Astrocyte of the cerebellum (primary cell): Measurements from ENCODE around the gene TPSAB1.

Experiments
- DNase-seq: peaks from one replicate; pipeline ENCODE4 v3.0.0-alpha.2; 2011; ENCODE audit warnings: low read depth
- H3K4me3 ChIP-seq: 2 replicates; pipeline ENCODE4 v1.5.1; 2011; ENCODE audit warnings: mild to moderate bottlenecking, low read depth, low read length, moderate library complexity
- in situ Hi-C: cut with HindIII; loops from 2 replicates; pipeline ENCODE4 v1.10.0; 2017; ENCODE audit warnings: low sequenced_read_pairs
- TF ChIP-seq, protein P1 (sequence below): IDR thresholded peaks from 2 replicates; pipeline ENCODE4 v1.5.1; 2012; ENCODE audit warnings: low read length, low read depth, moderate library complexity, mild to moderate bottlenecking; ENCODE audit errors: missing control alignments

The TPSAB1 gene

DNA sequence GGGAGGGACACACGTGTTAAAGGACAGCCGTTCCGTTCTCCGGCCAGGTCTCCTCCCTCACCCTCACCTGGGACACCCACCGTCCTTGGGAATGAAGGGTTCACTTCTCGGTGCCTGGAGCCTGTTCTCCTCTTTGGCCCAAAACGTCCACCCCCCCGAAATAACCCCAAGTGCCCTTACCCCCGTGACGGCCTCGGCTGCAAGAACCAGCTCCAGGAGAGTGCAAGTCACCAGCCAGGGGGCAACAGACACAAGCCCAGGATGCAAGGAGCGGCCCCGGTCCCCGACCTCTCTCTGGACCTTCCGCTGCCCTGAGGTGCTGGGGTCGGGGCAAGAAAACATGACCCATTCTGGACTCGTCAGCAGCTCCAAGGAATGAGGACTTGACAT is 49.0 kb downstream of the TPSAB1 start:
- DNase-seq, result no peak
- TF ChIP-seq, protein P1, sequence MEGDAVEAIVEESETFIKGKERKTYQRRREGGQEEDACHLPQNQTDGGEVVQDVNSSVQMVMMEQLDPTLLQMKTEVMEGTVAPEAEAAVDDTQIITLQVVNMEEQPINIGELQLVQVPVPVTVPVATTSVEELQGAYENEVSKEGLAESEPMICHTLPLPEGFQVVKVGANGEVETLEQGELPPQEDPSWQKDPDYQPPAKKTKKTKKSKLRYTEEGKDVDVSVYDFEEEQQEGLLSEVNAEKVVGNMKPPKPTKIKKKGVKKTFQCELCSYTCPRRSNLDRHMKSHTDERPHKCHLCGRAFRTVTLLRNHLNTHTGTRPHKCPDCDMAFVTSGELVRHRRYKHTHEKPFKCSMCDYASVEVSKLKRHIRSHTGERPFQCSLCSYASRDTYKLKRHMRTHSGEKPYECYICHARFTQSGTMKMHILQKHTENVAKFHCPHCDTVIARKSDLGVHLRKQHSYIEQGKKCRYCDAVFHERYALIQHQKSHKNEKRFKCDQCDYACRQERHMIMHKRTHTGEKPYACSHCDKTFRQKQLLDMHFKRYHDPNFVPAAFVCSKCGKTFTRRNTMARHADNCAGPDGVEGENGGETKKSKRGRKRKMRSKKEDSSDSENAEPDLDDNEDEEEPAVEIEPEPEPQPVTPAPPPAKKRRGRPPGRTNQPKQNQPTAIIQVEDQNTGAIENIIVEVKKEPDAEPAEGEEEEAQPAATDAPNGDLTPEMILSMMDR, result no peak
- in situ Hi-C loops, result loop anchor here (25.0 kb wide), 2 partner anchors 98 to 152 kb away; no protein-coding TSS in a partner anchor
- H3K4me3 ChIP-seq, result no peak overlapping the region

DNA sequence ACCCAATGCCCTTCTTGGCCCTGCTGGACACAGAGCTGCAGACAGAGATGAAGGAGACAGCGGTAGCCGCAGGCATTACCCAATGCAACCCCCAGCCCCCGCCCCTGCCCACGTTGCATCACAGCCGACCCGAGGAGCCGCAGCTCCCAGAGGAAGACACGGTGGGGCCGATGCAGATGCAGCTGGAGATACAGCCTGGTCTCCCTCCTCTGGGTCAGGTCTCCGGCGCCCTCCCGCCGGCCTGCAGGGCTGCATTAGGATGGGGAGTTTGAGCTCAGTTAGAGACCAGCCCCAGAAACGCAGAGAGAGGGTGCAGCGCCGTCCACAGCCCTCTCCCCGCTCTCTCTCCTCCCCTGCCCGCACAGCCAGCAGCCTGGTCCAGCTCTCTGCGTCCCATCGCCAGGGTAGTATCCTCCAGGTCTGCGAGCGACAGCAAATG is 49.6 kb downstream of the TPSAB1 start:
- TF ChIP-seq, protein P1, result no peak
- DNase-seq, result no peak
- no peak overlapping the region for H3K4me3 ChIP-seq
- in situ Hi-C loops, result loop anchor here (25.0 kb wide), 2 partner anchors 97 to 153 kb away; no protein-coding TSS in a partner anchor

DNA sequence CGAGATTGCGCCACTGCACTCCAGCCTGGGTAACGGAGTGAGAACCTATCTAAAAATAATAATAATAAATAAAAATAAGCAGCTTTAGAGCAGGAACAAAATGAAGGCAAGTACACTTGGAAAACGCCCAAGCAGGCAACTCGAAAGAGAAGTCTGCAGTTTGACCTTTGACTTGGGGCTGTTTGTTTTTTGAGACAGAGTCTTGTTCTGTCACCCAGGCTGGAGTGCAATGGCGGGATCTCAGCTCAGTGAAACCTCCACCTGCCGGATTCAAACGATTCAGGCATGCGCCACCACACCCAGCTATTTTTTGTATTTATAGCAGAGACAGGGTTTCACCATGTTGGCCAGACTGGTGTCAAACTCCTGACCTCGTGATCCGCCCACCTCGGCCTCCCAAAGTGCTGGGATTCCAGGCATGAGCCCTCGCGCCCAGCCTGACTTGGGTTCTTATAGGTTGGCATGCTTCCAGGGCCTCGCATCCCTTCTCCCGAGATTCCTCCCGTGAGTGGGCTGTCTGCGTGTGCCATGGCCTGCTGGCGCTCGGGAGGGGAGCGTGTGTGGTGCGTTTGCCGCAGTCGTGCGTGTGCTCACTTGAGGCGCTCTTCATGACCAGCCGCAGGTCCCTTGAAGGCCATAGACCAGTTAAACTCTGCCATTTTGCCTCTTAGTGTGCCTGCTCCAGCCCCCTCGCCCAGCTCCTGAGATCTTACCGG is 50.5 kb downstream of the TPSAB1 start:
- no peak overlapping the region for H3K4me3 ChIP-seq
- TF ChIP-seq, protein P1, result no peak
- DNase-seq, result no peak
- in situ Hi-C loops, result loop anchor here (25.0 kb wide), 2 partner anchors 96 to 154 kb away; no protein-coding TSS in a partner anchor

DNA sequence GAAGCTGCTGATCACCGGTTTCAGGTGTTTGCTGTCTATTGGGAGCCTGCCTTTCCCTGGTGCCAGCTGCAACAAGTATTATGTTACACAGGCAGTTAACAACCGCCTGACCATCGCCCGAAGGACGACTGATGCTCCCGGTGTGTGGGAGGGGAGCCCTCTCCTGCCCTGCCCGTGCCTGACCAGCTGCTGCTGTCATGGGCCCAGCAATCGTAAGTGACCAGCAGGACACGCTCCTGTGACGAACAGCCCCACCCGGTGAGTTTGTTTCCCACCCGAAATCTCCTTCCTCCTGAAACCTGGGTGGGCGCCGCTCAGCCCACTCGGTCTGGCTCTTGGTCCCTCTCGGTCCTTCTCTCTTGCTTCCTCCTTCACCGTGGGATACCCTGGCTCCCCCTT is 51.1 kb downstream of the TPSAB1 start:
- in situ Hi-C loops, result loop anchor here (25.0 kb wide), 2 partner anchors 96 to 154 kb away; no protein-coding TSS in a partner anchor
- TF ChIP-seq, protein P1, result no peak

More for the DNA sequence above, 51.1 kb downstream of the TPSAB1 start:
- no peak overlapping the region for H3K4me3 ChIP-seq
- no peak for DNase-seq
